HepG2 (cell line): Measurements from ENCODE around the gene TKTL1. TPM values are rescaled to one million over a fixed set of nuclear protein-coding genes. Genes with fewer than 3 reads are reported as not detected.

ENCODE experiments used
- ATRX ChIP-seq: sonication (generic); formaldehyde crosslinking; IDR thresholded peaks from 2 replicates; pipeline ENCODE4 v1.4.0; 2020; ENCODE audit warnings: missing genetic modification reagents, borderline replicate concordance
- FOXO1 ChIP-seq: sonication (generic); formaldehyde crosslinking; IDR thresholded peaks from 2 replicates; pipeline ENCODE4 v1.4.0; 2020; ENCODE audit warnings: missing genetic modification reagents
- GATAD1 ChIP-seq: IDR thresholded peaks from 2 replicates; pipeline ENCODE4 v1.6.1; 2016; ENCODE audit warnings: missing genetic modification reagents, missing compliant biosample characterization
- GTF3A ChIP-seq: sonication (generic); formaldehyde crosslinking; conservative IDR thresholded peaks from 2 replicates; pipeline ENCODE4 v1.4.0; 2020; ENCODE audit warnings: mild to moderate bottlenecking, missing genetic modification reagents
- HNRNPL ChIP-seq: fragments of 200-400 bp; formaldehyde crosslinking; IDR thresholded peaks from 2 replicates; pipeline ENCODE4 v1.6.1; 2017; ENCODE audit warnings: mild to moderate bottlenecking, low read depth, low read length
- HNRNPLL ChIP-seq: fragments of 200-400 bp; formaldehyde crosslinking; IDR thresholded peaks from 2 replicates; pipeline ENCODE4 v1.6.1; 2017; ENCODE audit warnings: mild to moderate bottlenecking, low read depth, low read length; ENCODE audit not compliant: poor library complexity, severe bottlenecking
- JARID2 ChIP-seq: sonication (generic); formaldehyde crosslinking; IDR thresholded peaks from 2 replicates; pipeline ENCODE4 v1.8.1; 2023; ENCODE audit warnings: missing genetic modification reagents, inconsistent platforms; ENCODE audit not compliant: insufficient replicate concordance
- KDM1A ChIP-seq: IDR thresholded peaks from 2 replicates; pipeline ENCODE4 v1.6.1; 2016; ENCODE audit warnings: missing compliant biosample characterization
- KLF6 ChIP-seq: IDR thresholded peaks from 2 replicates; pipeline ENCODE4 v1.8.0; 2016; ENCODE audit warnings: missing biosample characterization, missing genetic modification reagents
- NCOA2 ChIP-seq: sonication (generic); formaldehyde crosslinking; IDR thresholded peaks from 2 replicates; pipeline ENCODE4 v1.8.0; 2022; ENCODE audit warnings: inconsistent platforms
- NCOR1 ChIP-seq: fragments of 200-600 bp; sonication (generic); IDR thresholded peaks from 2 replicates; pipeline ENCODE4 v1.7.0; 2017; ENCODE audit warnings: antibody characterized with exemption, low read length, borderline replicate concordance
- NFRKB ChIP-seq: fragments of 450-650 bp; IDR thresholded peaks from 2 replicates; pipeline ENCODE4 v1.6.1; 2017
- SAFB2 ChIP-seq: sonication (generic); formaldehyde crosslinking; IDR thresholded peaks from 2 replicates; pipeline ENCODE4 v1.5.1; 2020; ENCODE audit warnings: missing genetic modification reagents, low read depth, mild to moderate bottlenecking, borderline replicate concordance
- SP140L ChIP-seq: sonication (generic); formaldehyde crosslinking; IDR thresholded peaks from 2 replicates; pipeline ENCODE4 v1.4.0; 2020; ENCODE audit warnings: missing genetic modification reagents, borderline replicate concordance
- THYN1 ChIP-seq: sonication (generic); formaldehyde crosslinking; IDR thresholded peaks from 2 replicates; pipeline ENCODE4 v1.8.1; 2023; ENCODE audit warnings: low read depth, mild to moderate bottlenecking, moderate library complexity, missing genetic modification reagents, borderline replicate concordance
- U2AF1 ChIP-seq: fragments of 200-400 bp; formaldehyde crosslinking; optimal IDR thresholded peaks from 2 replicates; pipeline ENCODE3; 2017; ENCODE audit warnings: mild to moderate bottlenecking, low read depth, low read length
- ZBTB20 ChIP-seq: sonication (generic); formaldehyde crosslinking; IDR thresholded peaks from 2 replicates; pipeline ENCODE4 v1.8.1; 2023; ENCODE audit warnings: missing genetic modification reagents, low read depth, mild to moderate bottlenecking, borderline replicate concordance
- ZBTB8A ChIP-seq: sonication (generic); formaldehyde crosslinking; IDR thresholded peaks from 2 replicates; pipeline ENCODE4 v1.4.0; 2020; ENCODE audit warnings: mild to moderate bottlenecking, low read depth, missing genetic modification reagents, borderline replicate concordance
- ZNF460 ChIP-seq: sonication (generic); formaldehyde crosslinking; IDR thresholded peaks from 2 replicates; pipeline ENCODE4 v1.5.1; 2020; ENCODE audit warnings: missing genetic modification reagents, mild to moderate bottlenecking, borderline replicate concordance
- ZNF883 ChIP-seq: sonication (generic); formaldehyde crosslinking; IDR thresholded peaks from 2 replicates; pipeline ENCODE4 v1.5.1; 2020; ENCODE audit warnings: mild to moderate bottlenecking, missing genetic modification reagents; ENCODE audit errors: not compliant biosample characterization
- ZSCAN25 ChIP-seq: sonication (generic); formaldehyde crosslinking; IDR thresholded peaks from 2 replicates; pipeline ENCODE4 v1.8.0; 2022; ENCODE audit warnings: mild to moderate bottlenecking, missing genetic modification reagents
- polyA plus RNA-seq, 8 experiments: library from polyadenylated mRNA; depleted of rRNA in 3 of 8; stranded (reverse) in 7 of 8; unstranded in 1 of 8; fragments of >200 nt; fragmentation: Illumina TruSeq in 4 of 8; extraction: Trizol in 4 of 8; gene quantifications; 2 replicates each; pipeline versions ENCODE4 v1.2.1 to v1.2.3, GENCODE V29; 2011 to 2016; ENCODE audit warnings: low read depth in 4 of 8, missing spikeins in 1 of 8, mixed read lengths in 1 of 8; ENCODE audit not compliant: insufficient read depth in 1 of 8
- total RNA-seq, 5 experiments: library from RNA; depleted of rRNA; stranded (reverse); fragments of >200 nt; fragmentation: Illumina TruSeq; extraction: Trizol; gene quantifications; 2 replicates each; pipeline ENCODE4 v1.2.3, GENCODE V29; 2016; ENCODE audit warnings: low read depth in 1 of 5
- TF ChIP-seq, protein P1 (sequence below): sonication (generic); formaldehyde crosslinking; IDR thresholded peaks from 2 replicates; pipeline ENCODE4 v1.8.1; 2022; ENCODE audit warnings: low read depth, mild to moderate bottlenecking, missing genetic modification reagents
- TF ChIP-seq, protein P2 (sequence below): sonication (generic); formaldehyde crosslinking; IDR thresholded peaks from 2 replicates; pipeline ENCODE4 v1.4.0; 2020; ENCODE audit warnings: missing genetic modification reagents
- TF ChIP-seq, protein P3 (sequence below): sonication (generic); formaldehyde crosslinking; IDR thresholded peaks from 2 replicates; pipeline ENCODE4 v1.4.0; 2020; ENCODE audit warnings: mild to moderate bottlenecking, missing genetic modification reagents

Gene TKTL1
- total and polyA plus RNA-seq, 2 of the 13 experiments (the other 11 are each of a cell fraction or from before 2014, with no cell fraction given) = not detected

- TF ChIP-seq, protein P1, sequence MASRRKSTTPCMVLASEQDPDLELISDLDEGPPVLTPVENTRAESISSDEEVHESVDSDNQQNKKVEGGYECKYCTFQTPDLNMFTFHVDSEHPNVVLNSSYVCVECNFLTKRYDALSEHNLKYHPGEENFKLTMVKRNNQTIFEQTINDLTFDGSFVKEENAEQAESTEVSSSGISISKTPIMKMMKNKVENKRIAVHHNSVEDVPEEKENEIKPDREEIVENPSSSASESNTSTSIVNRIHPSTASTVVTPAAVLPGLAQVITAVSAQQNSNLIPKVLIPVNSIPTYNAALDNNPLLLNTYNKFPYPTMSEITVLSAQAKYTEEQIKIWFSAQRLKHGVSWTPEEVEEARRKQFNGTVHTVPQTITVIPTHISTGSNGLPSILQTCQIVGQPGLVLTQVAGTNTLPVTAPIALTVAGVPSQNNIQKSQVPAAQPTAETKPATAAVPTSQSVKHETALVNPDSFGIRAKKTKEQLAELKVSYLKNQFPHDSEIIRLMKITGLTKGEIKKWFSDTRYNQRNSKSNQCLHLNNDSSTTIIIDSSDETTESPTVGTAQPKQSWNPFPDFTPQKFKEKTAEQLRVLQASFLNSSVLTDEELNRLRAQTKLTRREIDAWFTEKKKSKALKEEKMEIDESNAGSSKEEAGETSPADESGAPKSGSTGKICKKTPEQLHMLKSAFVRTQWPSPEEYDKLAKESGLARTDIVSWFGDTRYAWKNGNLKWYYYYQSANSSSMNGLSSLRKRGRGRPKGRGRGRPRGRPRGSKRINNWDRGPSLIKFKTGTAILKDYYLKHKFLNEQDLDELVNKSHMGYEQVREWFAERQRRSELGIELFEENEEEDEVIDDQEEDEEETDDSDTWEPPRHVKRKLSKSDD (CRISPR knock-in tag) = no peak
- TF ChIP-seq SP140L (no peak), ZBTB8A (CRISPR knock-in tag) (no peak), NFRKB (no peak), GTF3A (CRISPR knock-in tag) (no peak), THYN1 (CRISPR knock-in tag) (no peak), NCOA2 (CRISPR knock-in tag) (no peak), ZNF883 (CRISPR knock-in tag) (no peak), GATAD1 (no peak), KLF6 (CRISPR knock-in tag) (0 out of 2 replicates have a peak, but pooled peaks have one; percentile 25), HNRNPL (peak; percentile 91), ATRX (CRISPR knock-in tag) (no peak), SAFB2 (CRISPR knock-in tag) (no peak), ZNF460 (CRISPR knock-in tag) (no peak), KDM1A (CRISPR knock-in tag) (no peak), U2AF1 (no peak), FOXO1 (CRISPR knock-in tag) (no peak), HNRNPLL (no peak), ZSCAN25 (CRISPR knock-in tag) (no peak), ZBTB20 (CRISPR knock-in tag) (no peak), NCOR1 (no peak), JARID2 (CRISPR knock-in tag) (no peak)
- TF ChIP-seq, protein P2, sequence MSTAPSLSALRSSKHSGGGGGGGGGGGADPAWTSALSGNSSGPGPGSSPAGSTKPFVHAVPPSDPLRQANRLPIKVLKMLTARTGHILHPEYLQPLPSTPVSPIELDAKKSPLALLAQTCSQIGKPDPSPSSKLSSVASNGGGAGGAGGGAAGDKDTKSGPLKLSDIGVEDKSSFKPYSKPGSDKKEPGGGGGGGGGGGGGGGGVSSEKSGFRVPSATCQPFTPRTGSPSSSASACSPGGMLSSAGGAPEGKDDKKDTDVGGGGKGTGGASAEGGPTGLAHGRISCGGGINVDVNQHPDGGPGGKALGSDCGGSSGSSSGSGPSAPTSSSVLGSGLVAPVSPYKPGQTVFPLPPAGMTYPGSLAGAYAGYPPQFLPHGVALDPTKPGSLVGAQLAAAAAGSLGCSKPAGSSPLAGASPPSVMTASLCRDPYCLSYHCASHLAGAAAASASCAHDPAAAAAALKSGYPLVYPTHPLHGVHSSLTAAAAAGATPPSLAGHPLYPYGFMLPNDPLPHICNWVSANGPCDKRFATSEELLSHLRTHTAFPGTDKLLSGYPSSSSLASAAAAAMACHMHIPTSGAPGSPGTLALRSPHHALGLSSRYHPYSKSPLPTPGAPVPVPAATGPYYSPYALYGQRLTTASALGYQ (CRISPR knock-in tag) = no peak
- TF ChIP-seq, protein P3, sequence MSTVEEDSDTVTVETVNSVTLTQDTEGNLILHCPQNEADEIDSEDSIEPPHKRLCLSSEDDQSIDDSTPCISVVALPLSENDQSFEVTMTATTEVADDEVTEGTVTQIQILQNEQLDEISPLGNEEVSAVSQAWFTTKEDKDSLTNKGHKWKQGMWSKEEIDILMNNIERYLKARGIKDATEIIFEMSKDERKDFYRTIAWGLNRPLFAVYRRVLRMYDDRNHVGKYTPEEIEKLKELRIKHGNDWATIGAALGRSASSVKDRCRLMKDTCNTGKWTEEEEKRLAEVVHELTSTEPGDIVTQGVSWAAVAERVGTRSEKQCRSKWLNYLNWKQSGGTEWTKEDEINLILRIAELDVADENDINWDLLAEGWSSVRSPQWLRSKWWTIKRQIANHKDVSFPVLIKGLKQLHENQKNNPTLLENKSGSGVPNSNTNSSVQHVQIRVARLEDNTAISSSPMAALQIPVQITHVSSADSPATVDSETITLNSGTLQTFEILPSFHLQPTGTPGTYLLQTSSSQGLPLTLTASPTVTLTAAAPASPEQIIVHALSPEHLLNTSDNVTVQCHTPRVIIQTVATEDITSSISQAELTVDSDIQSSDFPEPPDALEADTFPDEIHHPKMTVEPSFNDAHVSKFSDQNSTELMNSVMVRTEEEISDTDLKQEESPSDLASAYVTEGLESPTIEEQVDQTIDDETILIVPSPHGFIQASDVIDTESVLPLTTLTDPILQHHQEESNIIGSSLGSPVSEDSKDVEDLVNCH (CRISPR knock-in tag) = no peak
These were observed 82.6 kb downstream of the TKTL1 start (continued) for GRCh38 chrX:154378059-154378798.
